Limb (tissue), 2 donors: ENCODE results near the gene TNNI2.
"Not testable (repeated sequence)": the region's sequence is repeated elsewhere in the genome, so short reads cannot be mapped to it uniquely, and the experiment has no call there.

Experiments
- DNase-seq, 2 donors: peaks; one replicate each; pipeline ENCODE4 v3.0.0-alpha.2; 2016; ENCODE audit errors: extremely low spot score in 2 of 2

The TNNI2 gene

GRCh38 chr11:1873048-1873812 lies 34.4 kb downstream of the TNNI2 start:
- peak in 1 of 2 donors; percentile 30 for DNase-seq

- DNase-seq = not testable (repeated sequence)
Measured at GRCh38 chr11:1873813-1874150, 35.0 kb downstream of the TNNI2 start.

- DNase-seq = not testable (repeated sequence)
Measured at GRCh38 chr11:1874441-1875092, 35.8 kb downstream of the TNNI2 start.

GRCh38 chr11:1875093-1875850 lies 36.5 kb downstream of the TNNI2 start:
- no peak for DNase-seq

- not testable (repeated sequence) for DNase-seq
Measured at GRCh38 chr11:1875851-1876301, 37.1 kb downstream of the TNNI2 start.

GRCh38 chr11:1876361-1877063 lies 37.7 kb downstream of the TNNI2 start:
- DNase-seq = peak; percentile 79 to 82

- peak; percentile 55 to 69 for DNase-seq
Measured at GRCh38 chr11:1877211-1878136, 38.7 kb downstream of the TNNI2 start.

- peak; percentile 64 to 81 for DNase-seq
Measured at GRCh38 chr11:1878137-1879031, 39.6 kb downstream of the TNNI2 start.

GRCh38 chr11:1879342-1879940 lies 40.7 kb downstream of the TNNI2 start:
- peak in 1 of 2 donors; percentile 31 for DNase-seq

- DNase-seq = peak; percentile 53 to 78
Measured at GRCh38 chr11:1879941-1880720, 41.4 kb downstream of the TNNI2 start.

- no peak for DNase-seq
Measured at GRCh38 chr11:1880746-1881441, 42.1 kb downstream of the TNNI2 start.

GRCh38 chr11:1881442-1882264 lies 42.9 kb downstream of the TNNI2 start:
- peak; percentile 81 to 85 for DNase-seq

- DNase-seq = peak; percentile 91 to 96
Measured at GRCh38 chr11:1882265-1883238, 43.8 kb downstream of the TNNI2 start.

GRCh38 chr11:1883346-1884302 lies 44.8 kb downstream of the TNNI2 start:
- peak in 1 of 2 donors; percentile 29 for DNase-seq
